HepG2 (cell line): ENCODE results near the gene LAMC1. TPM values are rescaled to one million over a fixed set of nuclear protein-coding genes. Genes with fewer than 3 reads are reported as not detected.

ENCODE experiments used
- CSRNP2 ChIP-seq: sonication (generic); formaldehyde crosslinking; conservative IDR thresholded peaks from 2 replicates; pipeline ENCODE4 v1.8.0; 2022; ENCODE audit warnings: low read depth, missing genetic modification reagents
- HMG20B ChIP-seq: conservative IDR thresholded peaks from 2 replicates; pipeline ENCODE4 v1.6.1; 2016; ENCODE audit warnings: missing genetic modification reagents, missing compliant biosample characterization
- HNRNPLL ChIP-seq: fragments of 200-400 bp; formaldehyde crosslinking; IDR thresholded peaks from 2 replicates; pipeline ENCODE4 v1.6.1; 2017; ENCODE audit warnings: mild to moderate bottlenecking, low read depth, low read length; ENCODE audit not compliant: poor library complexity, severe bottlenecking
- JARID2 ChIP-seq: sonication (generic); formaldehyde crosslinking; IDR thresholded peaks from 2 replicates; pipeline ENCODE4 v1.8.1; 2023; ENCODE audit warnings: missing genetic modification reagents, inconsistent platforms; ENCODE audit not compliant: insufficient replicate concordance
- JUN ChIP-seq: sonication (generic); formaldehyde crosslinking; IDR thresholded peaks from 2 replicates; pipeline ENCODE4 v1.4.0; 2020; ENCODE audit warnings: mild to moderate bottlenecking, missing genetic modification reagents
- KDM5A ChIP-seq: fragments of 200-600 bp; sonication (generic); IDR thresholded peaks from 2 replicates; pipeline ENCODE4 v1.7.0; 2018; ENCODE audit warnings: antibody characterized with exemption, mild to moderate bottlenecking, low read length, borderline replicate concordance
- MAFK ChIP-seq, 2 experiments: IDR thresholded peaks in 1 of 2; conservative IDR thresholded peaks in 1 of 2; 2 replicates each; pipeline ENCODE4 v1.6.1; 2011; ENCODE audit warnings: improper control_type of control experiment in 2 of 2, low read length in 2 of 2
- MAZ ChIP-seq, 2 experiments: sonication (generic) in 1 of 2; formaldehyde crosslinking in 1 of 2; IDR thresholded peaks; 2 replicates each; pipeline versions ENCODE4 v1.5.0 to v1.6.1; 2012 to 2020; ENCODE audit warnings: low read depth in 2 of 2, mild to moderate bottlenecking in 2 of 2, borderline replicate concordance in 1 of 2, improper control_type of control experiment in 1 of 2, low read length in 1 of 2, missing genetic modification reagents in 1 of 2, moderate library complexity in 1 of 2
- MEF2D ChIP-seq: sonication (generic); formaldehyde crosslinking; IDR thresholded peaks from 2 replicates; pipeline ENCODE4 v1.5.1; 2020; ENCODE audit warnings: mild to moderate bottlenecking, missing genetic modification reagents
- MNT ChIP-seq: fragments of 450-650 bp; IDR thresholded peaks from 2 replicates; pipeline ENCODE4 v1.6.1; 2016
- NCOA5 ChIP-seq: sonication (generic); formaldehyde crosslinking; IDR thresholded peaks from 2 replicates; pipeline ENCODE4 v1.4.0; 2020; ENCODE audit warnings: missing genetic modification reagents
- RNF219 ChIP-seq: sonication (generic); formaldehyde crosslinking; IDR thresholded peaks from 2 replicates; pipeline ENCODE4 v1.5.0; 2020; ENCODE audit warnings: mild to moderate bottlenecking, missing genetic modification reagents
- SOX6 ChIP-seq, 2 experiments: fragments of 450-650 bp in 1 of 2; sonication (generic) in 1 of 2; formaldehyde crosslinking in 1 of 2; IDR thresholded peaks; 2 replicates each; pipeline versions ENCODE4 v1.4.0 to v1.6.1; 2017 to 2020; ENCODE audit warnings: antibody characterized with exemption in 1 of 2, mild to moderate bottlenecking in 1 of 2, missing genetic modification reagents in 1 of 2
- TBX2 ChIP-seq: sonication (generic); formaldehyde crosslinking; IDR thresholded peaks from 2 replicates; pipeline ENCODE4 v1.5.0; 2020; ENCODE audit warnings: missing genetic modification reagents, mild to moderate bottlenecking, borderline replicate concordance
- TEAD2 ChIP-seq: sonication (generic); formaldehyde crosslinking; IDR thresholded peaks from 2 replicates; pipeline ENCODE4 v1.9.0; 2021; ENCODE audit warnings: missing genetic modification reagents
- TIGD3 ChIP-seq: sonication (generic); formaldehyde crosslinking; IDR thresholded peaks from 2 replicates; pipeline ENCODE4 v1.5.1; 2020; ENCODE audit warnings: mild to moderate bottlenecking, missing genetic modification reagents, borderline replicate concordance
- ZHX1 ChIP-seq: sonication (generic); formaldehyde crosslinking; IDR thresholded peaks from 2 replicates; pipeline ENCODE4 v1.8.1; 2022; ENCODE audit warnings: low read depth, mild to moderate bottlenecking, missing genetic modification reagents
- ZNF143 ChIP-seq: sonication (generic); formaldehyde crosslinking; IDR thresholded peaks from 2 replicates; pipeline ENCODE4 v1.4.0; 2020; ENCODE audit warnings: missing genetic modification reagents
- polyA plus RNA-seq, 8 experiments: library from polyadenylated mRNA; depleted of rRNA in 3 of 8; stranded (reverse) in 7 of 8; unstranded in 1 of 8; fragments of >200 nt; fragmentation: Illumina TruSeq in 4 of 8; extraction: Trizol in 4 of 8; gene quantifications; 2 replicates each; pipeline versions ENCODE4 v1.2.1 to v1.2.3, GENCODE V29; 2011 to 2016; ENCODE audit warnings: low read depth in 4 of 8, missing spikeins in 1 of 8, mixed read lengths in 1 of 8; ENCODE audit not compliant: insufficient read depth in 1 of 8
- total RNA-seq, 5 experiments: library from RNA; depleted of rRNA; stranded (reverse); fragments of >200 nt; fragmentation: Illumina TruSeq; extraction: Trizol; gene quantifications; 2 replicates each; pipeline ENCODE4 v1.2.3, GENCODE V29; 2016; ENCODE audit warnings: low read depth in 1 of 5

Gene LAMC1
- total and polyA plus RNA-seq, 2 of the 13 experiments (the other 11 are each of a cell fraction or from before 2014, with no cell fraction given), result 58.5 to 137 TPM

GRCh38 chr1:183023601-183024316 lies 539 bp downstream of the LAMC1 start (continued):
- no peak for TF ChIP-seq TIGD3 (CRISPR knock-in tag)
- no peak for TF ChIP-seq HMG20B (CRISPR knock-in tag)
- TF ChIP-seq RNF219 (CRISPR knock-in tag), result no peak
- TF ChIP-seq ZNF143 (CRISPR knock-in tag), result peak; percentile 53; the same call in 1 of the 2 replicates
- TF ChIP-seq MAZ (IDR thresholded peaks at IDR 0.05; ENCODE audit: borderline replicate concordance, low read depth, low read length), result peak; percentile 9
- no peak; the same call in 1 of the 2 replicates for TF ChIP-seq MAZ (CRISPR knock-in tag; IDR thresholded peaks at IDR 0.05; ENCODE audit: low read depth)
- no peak; the same call in 1 of the 2 replicates for TF ChIP-seq MEF2D
- no peak; the same call in 1 of the 2 replicates for TF ChIP-seq JUN
- TF ChIP-seq HNRNPLL, result no peak
- TF ChIP-seq JARID2 (CRISPR knock-in tag), result no peak
- peak; percentile 40; the same call in 1 of the 2 replicates for TF ChIP-seq TEAD2
- TF ChIP-seq KDM5A, result no peak
- no peak for TF ChIP-seq ZHX1
- TF ChIP-seq CSRNP2 (CRISPR knock-in tag), result no peak
- TF ChIP-seq MNT, result peak; percentile 65
- no peak for TF ChIP-seq MAFK (conservative IDR thresholded peaks at IDR 0.05 in 1 of 2, IDR thresholded peaks at IDR 0.05 in 1 of 2; ENCODE audit: low read length in 2 of 2)
- 0 out of 2 replicates have a peak, but pooled peaks have one; percentile 49 for TF ChIP-seq TBX2 (CRISPR knock-in tag)
- no peak for TF ChIP-seq SOX6 (IDR thresholded peaks at IDR 0.05)
- peak; percentile 47 for TF ChIP-seq SOX6 (CRISPR knock-in tag; IDR thresholded peaks at IDR 0.05)
- TF ChIP-seq NCOA5 (CRISPR knock-in tag), result no peak
